OCI-LY7 (cell line): ENCODE results near the gene RSPRY1.

Experiments used
- EZH2phosphoT487 ChIP-seq: fragments of 200-600 bp; sonication (generic); IDR thresholded peaks from 2 replicates; pipeline ENCODE4 v1.6.1; 2018; ENCODE audit warnings: low read depth, borderline replicate concordance, mild to moderate bottlenecking, mixed run types, antibody characterized with exemption, low read length, moderate library complexity, mixed read lengths
- TF ChIP-seq, protein P1 (sequence below): fragments of 200-600 bp; sonication (generic); conservative IDR thresholded peaks from 2 replicates; pipeline ENCODE4 v1.5.1; 2014; ENCODE audit warnings: mild to moderate bottlenecking, antibody characterized with exemption, low read length, moderate library complexity, mixed read lengths

DNA sequence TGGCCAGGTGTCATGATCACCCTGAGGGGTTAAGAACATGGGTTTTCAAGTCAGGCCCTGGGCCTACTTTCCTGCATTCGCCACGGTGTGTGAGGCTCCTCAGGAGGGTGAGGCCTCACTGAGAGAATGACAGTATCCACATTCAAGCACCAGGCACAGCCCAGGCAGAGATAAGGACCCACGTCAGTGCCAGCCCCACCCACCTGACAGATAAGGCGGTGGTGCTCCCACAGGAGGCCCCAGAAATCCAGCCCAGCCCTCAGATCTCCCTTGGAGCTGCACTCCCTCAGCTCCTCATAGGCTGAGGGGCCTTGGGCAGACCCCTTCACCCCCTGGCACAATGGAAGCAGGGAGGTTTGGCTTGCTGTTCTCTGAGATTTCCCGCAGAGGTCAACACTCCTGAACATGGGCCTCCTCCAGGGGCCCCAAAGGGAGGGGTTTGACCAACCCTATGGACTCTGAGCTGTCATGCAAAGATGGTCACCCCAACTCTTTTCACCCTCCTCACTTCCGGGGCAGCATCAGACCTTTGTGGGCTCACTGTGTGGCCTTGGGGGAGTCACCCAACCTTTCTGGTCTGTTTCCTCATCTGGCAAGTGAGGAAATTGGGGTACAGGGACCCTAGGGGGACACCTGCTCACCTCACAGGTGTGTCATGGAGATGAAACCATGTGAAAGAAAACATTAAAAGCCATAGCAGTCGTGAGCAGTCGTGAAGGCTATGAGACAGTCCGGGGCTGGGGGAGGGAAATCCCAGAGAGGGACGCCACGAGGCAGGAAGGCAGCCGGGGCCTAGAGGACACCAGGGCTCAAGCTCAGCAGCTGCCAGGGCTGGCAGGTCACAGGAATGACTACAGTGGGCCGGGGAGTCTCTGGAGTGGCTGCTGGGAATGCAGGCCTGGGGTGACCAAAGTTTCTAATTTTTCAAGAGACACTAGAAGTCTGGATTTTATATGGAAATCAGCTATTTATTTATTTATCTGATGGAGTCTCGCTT is 83.0 kb downstream of the RSPRY1 start:
- TF ChIP-seq, protein P1, sequence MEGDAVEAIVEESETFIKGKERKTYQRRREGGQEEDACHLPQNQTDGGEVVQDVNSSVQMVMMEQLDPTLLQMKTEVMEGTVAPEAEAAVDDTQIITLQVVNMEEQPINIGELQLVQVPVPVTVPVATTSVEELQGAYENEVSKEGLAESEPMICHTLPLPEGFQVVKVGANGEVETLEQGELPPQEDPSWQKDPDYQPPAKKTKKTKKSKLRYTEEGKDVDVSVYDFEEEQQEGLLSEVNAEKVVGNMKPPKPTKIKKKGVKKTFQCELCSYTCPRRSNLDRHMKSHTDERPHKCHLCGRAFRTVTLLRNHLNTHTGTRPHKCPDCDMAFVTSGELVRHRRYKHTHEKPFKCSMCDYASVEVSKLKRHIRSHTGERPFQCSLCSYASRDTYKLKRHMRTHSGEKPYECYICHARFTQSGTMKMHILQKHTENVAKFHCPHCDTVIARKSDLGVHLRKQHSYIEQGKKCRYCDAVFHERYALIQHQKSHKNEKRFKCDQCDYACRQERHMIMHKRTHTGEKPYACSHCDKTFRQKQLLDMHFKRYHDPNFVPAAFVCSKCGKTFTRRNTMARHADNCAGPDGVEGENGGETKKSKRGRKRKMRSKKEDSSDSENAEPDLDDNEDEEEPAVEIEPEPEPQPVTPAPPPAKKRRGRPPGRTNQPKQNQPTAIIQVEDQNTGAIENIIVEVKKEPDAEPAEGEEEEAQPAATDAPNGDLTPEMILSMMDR: no peak
- TF ChIP-seq EZH2phosphoT487: no peak
